HL-60/S4 (cell line): Measurements from ENCODE around the gene FAM177B.
"Not testable (repeated sequence)": the region's sequence is repeated elsewhere in the genome, so short reads cannot be mapped to it uniquely, and the experiment has no call there.

ENCODE experiments used
- in situ Hi-C: fragments of 300-500 bp; cut with MboI; formaldehyde crosslinking; loops from 2 replicates; pipeline ENCODE4 v1.14.3; 2022; ENCODE audit warnings: low sequenced_read_pairs

Gene FAM177B

DNA sequence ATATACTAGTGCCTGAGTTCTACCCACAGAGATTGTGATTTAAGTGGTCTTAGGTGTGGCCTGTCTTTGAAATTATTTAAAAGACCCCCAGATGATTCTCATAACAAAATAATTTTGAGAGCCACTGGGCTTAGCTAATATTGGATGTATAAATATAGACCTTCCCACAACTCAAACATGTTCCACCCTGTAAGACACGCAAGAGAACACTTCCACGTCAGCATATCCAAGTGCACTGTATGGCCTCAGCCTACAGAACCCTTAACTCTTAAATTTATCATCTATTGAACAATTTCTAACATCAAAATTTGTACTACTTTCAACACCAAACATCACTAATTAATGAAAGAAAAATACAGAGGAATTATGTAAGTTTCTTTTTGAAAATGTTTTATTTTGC lies 2.5 kb downstream of the FAM177B start:
- in situ Hi-C loops, result no loop called here

DNA sequence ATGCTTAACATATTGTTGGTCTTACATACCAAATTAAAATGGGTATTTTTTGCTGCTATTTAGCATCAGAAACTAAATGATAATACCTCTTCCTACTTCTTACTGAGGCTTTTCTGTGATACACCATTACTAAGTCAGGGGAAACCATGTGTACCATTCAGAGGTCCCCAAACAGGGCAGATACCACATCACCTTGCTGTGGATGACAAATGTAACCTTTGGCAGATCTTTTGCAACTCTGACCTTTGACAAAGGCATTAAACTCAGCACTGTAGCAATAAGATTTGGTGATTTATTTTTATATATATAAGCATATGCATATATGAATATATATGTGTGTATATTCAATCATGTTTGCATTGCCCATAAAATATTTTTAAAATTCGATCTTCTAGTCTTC lies 2.9 kb downstream of the FAM177B start:
- in situ Hi-C loops, result no loop called here

DNA sequence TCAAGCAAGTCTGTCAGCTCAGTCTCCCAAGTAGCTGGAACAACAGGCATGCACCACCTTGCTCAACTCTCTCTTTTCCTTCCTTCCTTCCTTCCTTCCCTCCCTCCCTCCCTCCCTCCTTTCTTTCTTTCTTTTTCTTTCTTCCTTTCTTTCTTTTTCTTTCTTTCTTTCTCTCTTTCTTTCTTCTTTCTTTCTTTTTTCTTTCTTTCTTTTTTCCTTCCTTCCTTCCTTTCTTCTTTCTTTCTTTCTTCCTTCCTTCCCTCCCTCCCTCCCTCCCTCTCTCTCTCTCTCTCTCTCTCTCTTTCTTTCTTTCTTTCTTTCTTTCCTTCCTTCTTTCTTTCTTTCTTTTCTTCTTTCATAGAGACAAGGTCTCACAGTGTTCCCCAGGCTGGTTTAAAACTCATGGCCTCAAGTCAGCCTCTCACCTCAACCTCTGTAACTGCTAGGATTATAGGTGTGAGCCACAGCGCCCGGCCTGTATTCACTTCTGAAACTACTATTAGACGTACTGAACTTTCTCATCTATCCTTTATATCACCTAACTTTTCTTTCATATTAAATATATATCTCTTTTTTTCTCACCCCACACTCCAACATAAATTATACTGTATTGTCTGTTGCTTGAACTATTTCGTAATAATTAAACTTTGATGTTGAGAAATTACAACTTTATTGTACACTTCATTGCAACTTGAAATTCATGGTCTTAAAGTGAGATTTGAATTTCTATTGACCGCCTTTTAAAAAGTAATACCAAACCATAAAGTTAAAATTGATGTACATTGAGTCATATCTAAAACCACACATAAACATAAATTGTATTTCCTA lies 4.8 kb downstream of the FAM177B start:
- in situ Hi-C loops, result not testable (repeated sequence)

DNA sequence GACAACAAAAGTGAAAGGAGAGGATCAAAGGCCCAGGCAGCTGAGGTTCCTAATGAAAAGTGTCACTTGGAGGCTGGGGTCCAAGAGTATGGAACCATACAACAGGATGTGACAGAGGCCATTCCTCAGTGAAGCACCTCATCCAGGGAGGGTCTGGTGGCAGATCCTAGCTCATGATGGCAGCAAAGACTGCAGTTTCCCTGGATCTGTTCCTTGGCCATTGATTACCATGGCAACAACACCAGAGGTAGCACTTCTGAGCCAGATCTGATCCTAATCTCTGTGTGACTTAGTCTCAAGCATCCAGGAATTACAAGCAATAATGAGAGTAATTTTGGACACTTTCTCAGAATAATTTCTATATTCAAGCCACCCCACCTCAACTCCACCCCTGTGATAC lies 12.9 kb downstream of the FAM177B start:
- in situ Hi-C loops, result no loop called here

DNA sequence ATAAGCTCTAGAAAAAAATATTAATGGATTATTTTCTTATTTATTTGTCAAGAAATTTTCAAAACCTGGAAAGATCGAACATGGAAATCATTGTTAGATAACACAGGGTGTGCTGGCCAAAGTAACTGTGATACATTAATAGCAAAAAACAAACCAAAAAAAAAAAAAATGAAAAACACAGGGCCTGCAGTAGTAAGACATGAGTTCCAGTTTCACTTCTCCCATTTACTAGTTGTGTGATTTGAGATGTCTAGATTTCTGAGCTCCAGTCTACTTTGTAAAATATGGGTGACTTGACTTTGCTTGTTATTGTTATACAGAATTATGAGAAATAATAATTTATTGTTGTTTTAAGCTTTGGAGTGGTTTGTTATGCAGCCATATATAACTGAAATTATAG lies 13.6 kb downstream of the FAM177B start:
- in situ Hi-C loops, result no loop called here

DNA sequence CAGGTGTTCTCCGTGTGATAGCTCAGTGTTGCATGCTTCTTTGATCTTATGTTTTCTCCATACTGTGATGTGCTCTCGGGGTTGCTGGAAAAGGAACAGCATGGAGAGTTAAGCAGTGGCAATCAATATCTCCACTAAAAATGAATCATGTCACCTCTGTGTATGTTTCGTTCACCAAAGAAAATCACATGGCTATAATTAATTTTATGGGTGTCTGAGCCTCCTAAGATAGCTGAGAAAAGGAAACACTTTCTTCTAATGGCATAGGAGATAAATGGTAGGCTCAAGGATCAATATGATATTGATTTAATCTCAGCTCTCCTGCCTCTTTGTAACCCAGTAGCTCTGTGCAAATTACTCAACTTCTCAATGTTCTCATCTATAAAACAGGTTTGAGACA lies 14.3 kb downstream of the FAM177B start:
- in situ Hi-C loops, result no loop called here

DNA sequence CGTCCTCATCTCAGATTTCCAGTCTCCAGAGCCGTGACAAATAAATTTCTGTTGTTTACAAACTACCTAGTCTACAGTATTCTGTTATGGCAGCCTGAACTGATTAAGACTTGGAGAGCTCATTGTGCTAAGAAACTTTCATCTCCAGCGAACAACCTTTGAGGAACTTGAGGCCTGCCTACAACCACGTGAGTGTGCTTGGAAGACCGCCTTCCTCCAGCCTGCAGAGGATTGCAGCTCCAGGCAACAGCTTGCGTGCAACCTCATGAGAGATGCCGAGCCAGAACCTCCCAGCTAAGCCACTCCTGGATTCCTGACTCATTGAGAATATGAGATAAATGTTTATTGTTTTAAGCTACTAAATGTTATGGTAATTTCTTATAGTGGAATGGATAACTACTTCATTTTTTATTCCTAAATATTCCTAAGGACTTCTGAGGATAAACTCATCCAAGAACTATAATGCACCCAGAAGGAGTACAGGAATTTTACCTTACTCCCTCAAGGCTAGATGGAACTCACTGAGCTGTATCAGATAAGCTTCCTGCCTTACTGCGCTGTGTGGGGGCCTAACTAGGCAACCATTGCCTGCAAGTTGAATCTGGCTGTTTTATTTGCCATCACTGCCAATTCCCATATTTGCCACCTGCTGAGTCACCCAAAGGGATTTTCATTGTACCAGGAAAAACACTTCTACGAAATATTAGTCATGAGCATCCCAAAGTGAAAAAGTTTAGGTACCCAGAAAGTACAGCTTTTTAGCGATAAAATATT lies 17.6 kb downstream of the FAM177B start:
- in situ Hi-C loops, result no loop called here

DNA sequence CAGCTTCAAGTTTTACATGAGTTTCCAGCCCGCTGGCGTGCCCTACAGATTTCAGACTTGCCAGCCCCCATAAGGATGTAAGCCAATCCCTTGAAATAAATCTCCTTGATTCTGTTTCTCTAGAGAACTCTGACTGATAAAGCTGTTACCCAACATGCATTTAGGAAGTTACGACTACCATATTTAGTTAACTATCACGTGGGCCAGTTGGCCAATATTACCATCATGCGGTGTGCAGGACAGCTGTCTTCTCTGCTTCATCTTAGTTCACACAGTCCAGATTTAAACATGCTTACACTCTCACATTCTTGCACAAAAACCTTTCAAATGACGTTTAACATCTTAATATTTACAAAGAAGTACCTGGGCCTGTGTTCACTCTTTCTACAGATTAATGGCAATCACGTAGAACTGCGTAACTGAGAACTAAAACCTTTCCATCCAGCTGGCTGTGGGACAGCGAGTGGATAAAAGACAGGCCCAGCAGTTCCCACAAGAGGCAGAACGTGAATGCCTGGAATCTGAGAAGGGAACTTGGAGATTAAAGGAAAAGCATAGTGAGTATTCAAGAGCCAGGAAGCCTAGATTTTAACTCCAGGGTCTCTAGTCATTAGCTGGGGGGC lies 20.8 kb downstream of the FAM177B start:
- in situ Hi-C loops, result no loop called here

DNA sequence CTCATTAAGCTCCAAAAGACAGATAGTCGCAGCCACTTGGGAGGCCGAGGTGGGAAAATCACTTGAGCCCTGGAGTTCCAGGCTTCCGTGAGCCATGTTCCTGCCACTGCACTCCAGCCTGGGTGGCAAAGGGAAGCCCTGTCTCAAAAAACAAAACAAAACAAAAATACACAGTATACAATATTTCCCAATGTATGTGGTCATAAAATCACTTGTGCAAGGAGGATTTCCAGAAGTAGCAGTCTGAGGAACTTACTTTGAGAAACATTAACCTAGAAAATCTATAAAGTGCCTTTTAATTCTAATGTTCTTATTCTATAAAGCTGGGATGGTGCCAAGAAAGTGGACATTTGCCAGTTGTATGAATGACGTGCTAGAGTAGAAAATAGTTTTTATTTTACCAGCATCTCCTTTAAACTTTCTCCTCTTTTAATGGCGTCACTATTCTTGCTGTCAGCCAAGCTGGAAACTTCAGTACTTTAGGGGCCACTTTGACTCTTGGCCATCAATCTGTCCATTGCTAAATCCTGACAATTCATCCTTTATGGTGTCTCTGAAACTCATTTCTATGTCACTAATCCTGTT lies 22.5 kb downstream of the FAM177B start:
- in situ Hi-C loops, result no loop called here

DNA sequence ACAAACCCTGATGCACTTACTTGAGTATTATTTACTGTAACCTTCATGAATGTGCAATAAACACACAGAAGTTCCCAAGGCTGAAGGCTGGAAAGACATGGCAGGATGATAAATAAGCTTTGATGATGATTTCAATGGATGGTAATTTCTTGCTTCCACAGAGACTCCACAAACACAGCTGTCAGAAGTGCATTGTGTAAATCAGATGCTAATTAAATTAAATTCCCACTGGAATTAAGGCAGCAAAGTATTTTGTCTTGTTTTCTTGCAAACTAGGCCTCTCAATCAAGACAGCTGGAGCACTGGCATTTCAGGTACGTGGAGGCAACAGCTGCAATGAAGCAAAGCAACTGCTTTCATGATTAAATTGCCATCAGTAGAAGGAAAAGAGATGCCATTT lies 24.1 kb downstream of the FAM177B start:
- in situ Hi-C loops, result no loop called here

DNA sequence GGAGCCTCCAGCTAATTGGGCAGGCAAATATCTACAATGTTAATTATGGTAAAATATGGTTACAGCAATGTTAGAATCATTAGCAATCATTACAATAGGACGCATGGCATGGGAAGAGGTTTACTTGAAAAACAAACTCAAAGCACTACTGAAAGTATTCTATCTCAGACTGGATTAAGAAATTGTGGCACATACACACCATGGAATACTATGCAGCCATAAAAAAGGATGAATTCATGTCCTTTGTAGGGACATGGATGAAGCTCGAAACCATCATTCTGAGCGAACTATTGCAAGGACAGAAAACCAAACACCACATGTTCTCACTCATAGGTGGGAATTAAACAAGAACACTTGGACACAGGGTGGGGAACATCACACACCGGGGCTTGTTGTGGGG lies 25.2 kb downstream of the FAM177B start:
- in situ Hi-C loops, result not testable (repeated sequence)

DNA sequence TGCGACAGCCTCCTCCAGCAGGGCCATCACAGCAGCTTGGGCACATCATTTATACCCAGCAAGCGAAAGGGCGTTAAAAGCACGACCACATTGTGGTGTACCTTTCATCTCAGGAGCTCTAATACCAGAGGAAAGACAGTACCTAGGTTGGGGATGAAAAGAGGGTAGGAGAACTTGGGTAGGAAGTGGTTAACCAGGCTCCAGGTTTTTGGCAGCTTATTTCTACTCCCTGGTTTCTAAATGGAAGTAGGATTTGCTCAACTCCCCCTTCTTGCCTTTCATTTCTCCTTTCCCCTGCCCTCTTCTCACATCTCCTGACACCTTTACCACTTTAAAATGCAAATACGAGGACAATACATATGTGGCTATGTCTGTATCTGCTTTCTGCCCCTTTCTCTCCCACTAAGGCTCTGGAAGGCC lies 30.2 kb downstream of the FAM177B start:
- in situ Hi-C loops, result no loop called here

DNA sequence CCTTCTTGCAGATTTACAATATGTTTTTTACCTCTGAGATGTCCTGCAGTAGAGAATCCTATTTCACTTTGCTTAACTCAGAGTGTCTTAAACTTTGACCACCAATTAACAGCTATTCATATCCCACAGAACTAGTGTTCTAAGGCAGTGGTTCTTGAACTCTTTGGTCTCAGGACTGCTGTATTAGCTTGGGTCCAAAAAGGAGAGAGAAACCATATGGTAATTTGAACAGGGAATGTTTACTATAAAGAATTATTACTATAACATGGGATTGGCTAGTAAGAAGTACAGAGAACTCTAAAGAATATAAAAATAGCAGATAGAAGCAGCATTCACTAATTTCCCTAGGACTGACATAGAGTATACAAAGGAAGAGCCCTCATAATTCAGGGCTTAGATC lies 31.6 kb downstream of the FAM177B start:
- in situ Hi-C loops, result no loop called here

DNA sequence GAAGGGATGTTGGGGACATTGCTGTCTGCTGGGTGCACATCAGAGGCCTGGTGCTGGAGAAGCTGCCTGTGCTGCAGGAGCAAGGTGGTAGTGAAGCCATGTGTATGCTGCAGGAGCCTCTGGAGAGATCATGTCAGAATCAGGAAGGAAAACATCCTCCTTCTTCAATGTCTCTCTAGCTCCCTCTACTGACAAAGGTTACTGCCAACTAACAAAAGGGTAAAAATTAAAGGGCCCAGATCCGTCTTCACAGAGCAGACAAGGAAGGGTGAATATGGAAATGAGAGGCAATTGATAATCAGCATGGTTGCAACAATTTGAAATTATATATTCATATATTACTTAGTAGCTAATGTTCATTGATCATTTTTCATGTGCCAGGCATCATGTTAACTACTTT lies 32.2 kb downstream of the FAM177B start:
- in situ Hi-C loops, result no loop called here

DNA sequence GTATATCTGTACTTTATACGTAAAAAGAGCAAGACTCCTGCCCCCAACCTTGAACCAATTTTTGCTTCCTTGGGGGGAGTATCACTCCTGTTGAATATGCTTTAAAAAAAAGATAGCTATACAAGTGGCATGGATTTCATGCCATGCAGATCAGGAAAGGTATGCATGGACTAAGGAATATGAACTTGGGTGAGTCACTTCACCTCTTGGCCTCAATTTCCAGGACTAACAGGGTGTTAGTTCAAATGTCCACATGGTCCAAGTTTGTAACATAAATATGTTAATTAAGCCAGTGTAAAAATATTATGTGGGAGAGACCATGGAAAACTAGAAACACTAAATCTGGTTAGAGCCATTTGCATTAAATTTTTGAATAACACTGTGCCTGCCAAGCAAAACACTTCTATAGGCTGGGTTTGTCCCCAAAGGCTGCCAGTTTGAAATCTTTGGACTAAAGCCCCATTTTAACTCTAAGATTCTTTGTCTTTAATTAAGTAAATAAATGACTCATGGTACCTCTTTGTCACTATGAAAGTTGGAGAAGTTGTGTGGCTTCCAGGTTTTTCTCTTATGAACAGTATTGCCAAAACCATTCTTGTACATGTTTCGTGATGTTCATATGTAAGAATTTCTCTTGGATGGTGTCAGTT lies 33.1 kb downstream of the FAM177B start:
- in situ Hi-C loops, result no loop called here

DNA sequence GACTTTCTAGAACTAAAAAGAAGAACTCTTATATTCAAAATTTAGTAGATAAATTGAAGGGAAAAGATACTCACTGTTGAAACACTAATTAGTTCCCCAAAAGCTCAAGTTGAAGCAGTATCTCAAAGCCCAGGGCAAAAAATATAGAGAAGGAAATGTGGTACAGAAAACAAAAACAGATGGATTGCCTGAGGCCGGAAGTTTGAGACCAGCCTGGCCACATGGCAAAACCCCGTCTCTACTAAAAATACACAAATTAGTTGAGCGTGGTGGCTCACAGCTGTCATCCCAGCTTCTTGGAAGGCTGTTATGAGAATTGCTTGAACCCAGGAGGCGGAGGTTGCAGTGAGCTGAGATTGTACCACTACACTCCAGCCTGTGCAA lies 36.0 kb downstream of the FAM177B start:
- in situ Hi-C loops, result no loop called here

DNA sequence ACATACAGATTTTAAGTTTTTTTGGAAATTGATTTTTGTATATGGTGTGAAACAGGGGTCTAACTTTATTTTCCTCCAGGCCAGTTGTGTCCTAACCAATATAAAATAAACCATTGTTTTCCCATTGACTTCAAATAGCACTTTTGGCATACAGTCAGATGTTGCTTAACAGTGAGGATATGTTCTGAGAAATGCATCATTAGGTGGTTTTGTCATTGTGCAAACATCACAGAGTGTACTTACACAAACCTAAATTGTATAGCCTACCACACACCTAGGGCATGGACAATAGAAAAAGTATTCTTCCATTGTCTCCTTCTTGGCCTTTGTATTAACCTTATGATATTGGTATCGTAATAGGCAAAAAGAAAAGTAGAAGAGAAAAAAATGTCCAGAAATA lies 40.5 kb downstream of the FAM177B start:
- in situ Hi-C loops, result loop anchor here (25.0 kb wide), 1 partner anchor 310 kb away; no protein-coding TSS in a partner anchor

DNA sequence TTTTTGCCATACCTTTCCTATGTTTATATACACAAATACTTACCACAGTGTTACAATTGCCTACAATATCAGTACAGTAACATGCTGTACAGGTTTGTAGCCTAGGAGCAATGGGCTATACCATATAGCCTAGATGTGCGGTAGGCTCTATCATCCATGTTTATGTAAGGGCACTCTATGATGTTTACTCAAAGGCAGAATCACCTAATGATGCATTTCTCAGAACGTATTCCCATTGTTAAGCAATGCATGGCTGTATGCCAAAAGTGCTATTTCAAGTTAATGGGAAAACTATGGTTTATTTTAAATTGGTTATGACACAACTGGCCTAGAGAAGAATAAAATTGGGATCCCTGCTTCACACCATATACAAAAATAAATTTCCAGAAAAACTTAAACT lies 41.0 kb downstream of the FAM177B start:
- in situ Hi-C loops, result loop anchor here (25.0 kb wide), 1 partner anchor 309 kb away; no protein-coding TSS in a partner anchor

DNA sequence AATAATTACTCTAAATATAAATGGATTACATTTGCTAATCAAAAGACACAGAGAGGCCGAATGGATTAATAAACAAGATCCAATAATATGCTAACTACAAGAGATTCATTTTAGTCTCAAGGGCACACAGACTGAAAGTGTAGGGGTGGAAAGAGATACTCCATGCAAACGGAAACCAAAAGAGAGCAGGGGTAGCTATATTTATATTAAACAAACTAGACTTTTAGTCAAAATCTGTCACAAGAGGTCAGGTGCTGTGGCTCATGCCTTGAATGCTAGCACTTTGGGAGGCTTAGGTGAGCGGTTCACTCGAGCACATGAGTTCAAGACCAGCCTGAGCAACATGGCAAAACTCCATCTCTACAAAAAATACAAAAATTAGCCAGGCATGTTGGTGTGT lies 44.2 kb downstream of the FAM177B start:
- in situ Hi-C loops, result loop anchor here (25.0 kb wide), 1 partner anchor 306 kb away; no protein-coding TSS in a partner anchor

DNA sequence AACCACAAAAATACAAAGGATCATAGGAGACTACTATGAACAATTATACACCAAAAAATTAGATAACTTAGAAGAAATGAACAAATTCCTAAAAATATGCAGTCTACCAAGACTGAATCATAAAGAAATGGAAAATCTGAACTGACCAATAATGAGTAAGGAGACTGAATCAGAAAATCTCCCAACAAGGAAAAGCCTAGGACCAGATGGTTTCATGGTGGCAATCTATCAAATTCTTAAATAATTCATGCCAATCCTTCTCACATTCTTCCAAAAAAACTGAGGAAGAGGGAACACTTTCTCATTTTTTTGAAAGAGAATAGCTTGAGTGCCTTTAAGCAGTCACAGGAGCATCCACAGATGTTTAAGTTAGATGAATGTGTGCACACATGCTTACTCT lies 46.0 kb downstream of the FAM177B start:
- in situ Hi-C loops, result loop anchor here (25.0 kb wide), 1 partner anchor 304 kb away; no protein-coding TSS in a partner anchor

DNA sequence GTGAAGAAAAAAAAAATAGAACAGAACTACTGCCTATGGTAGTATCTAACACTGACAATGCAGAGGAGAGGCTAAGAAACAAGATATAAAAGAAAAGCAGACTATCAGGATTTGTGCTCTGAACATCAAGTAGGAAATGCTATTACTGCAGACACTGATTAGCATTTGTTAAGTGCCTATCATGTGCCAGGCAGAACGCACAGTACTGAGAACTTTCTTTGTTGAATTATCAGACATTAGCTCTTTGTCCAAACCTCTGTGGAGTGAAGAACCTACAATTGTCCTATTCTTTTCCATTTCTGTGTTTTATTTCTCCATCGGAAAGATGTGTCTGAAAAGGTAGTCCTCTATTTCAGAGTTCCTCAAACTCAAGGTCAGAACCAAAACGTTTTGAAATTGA lies 47.4 kb downstream of the FAM177B start:
- in situ Hi-C loops, result loop anchor here (25.0 kb wide), 1 partner anchor 303 kb away; no protein-coding TSS in a partner anchor
